Lower leg skin (tissue), 3 donors: ENCODE data around the gene DHX32.

Experiments used
- CTCF ChIP-seq, 3 donors: fragments of 450-650 bp; IDR thresholded peaks; one replicate each; pipeline ENCODE4 v1.5.1; 2016; ENCODE audit warnings: antibody characterized with exemption in 3 of 3, mild to moderate bottlenecking in 3 of 3, moderate library complexity in 2 of 3
- POLR2A ChIP-seq, 2 donors: fragments of 450-650 bp; IDR thresholded peaks; one replicate each; pipeline ENCODE4 v1.6.1; 2016 to 2017; ENCODE audit warnings: antibody characterized with exemption in 2 of 2, mild to moderate bottlenecking in 1 of 2, moderate library complexity in 1 of 2

GRCh38 chr10:125883211-125883610, 2.1 kb upstream of the DHX32 start:
- TF ChIP-seq CTCF (IDR thresholded peaks at IDR 0.05), result no peak
- TF ChIP-seq POLR2A (IDR thresholded peaks at IDR 0.05), result no peak
